ENCODE measurements around the gene LYPD5.
A peak's percentile ranks its signal among the peaks of the same experiment; 100 is the strongest.
"Not testable (repeated sequence)": the region's sequence is repeated elsewhere in the genome, so short reads cannot be mapped to it uniquely, and the experiment has no call there.

LYPD5 gene

GRCh38 chr19:43767316-43767715 lies 34.9 kb downstream of the LYPD5 start:
- H3K27ac ChIP-seq = no peak overlapping the region
- H3K4me1 ChIP-seq = peaks cover 0 to 16% (median 11%) of the 10 kb centered on the region in 4 donors
- TF ChIP-seq, protein P1, sequence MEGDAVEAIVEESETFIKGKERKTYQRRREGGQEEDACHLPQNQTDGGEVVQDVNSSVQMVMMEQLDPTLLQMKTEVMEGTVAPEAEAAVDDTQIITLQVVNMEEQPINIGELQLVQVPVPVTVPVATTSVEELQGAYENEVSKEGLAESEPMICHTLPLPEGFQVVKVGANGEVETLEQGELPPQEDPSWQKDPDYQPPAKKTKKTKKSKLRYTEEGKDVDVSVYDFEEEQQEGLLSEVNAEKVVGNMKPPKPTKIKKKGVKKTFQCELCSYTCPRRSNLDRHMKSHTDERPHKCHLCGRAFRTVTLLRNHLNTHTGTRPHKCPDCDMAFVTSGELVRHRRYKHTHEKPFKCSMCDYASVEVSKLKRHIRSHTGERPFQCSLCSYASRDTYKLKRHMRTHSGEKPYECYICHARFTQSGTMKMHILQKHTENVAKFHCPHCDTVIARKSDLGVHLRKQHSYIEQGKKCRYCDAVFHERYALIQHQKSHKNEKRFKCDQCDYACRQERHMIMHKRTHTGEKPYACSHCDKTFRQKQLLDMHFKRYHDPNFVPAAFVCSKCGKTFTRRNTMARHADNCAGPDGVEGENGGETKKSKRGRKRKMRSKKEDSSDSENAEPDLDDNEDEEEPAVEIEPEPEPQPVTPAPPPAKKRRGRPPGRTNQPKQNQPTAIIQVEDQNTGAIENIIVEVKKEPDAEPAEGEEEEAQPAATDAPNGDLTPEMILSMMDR (IDR thresholded peaks at IDR 0.05) = no peak
- H3K27me3 ChIP-seq = no peaks in the 10 kb centered on the region
- no peak overlapping the region for H3K4me3 ChIP-seq
- H3K9me3 ChIP-seq = no peaks in the 10 kb centered on the region
- DNase-seq = no peak
- peaks cover 0 to 23% (median 0%) of the 10 kb centered on the region in 3 donors for H3K36me3 ChIP-seq
- intact Hi-C loops (cut with DNase I; ENCODE audit: low total_unique reads) = loop anchor here (10.0 kb wide), 1 partner anchor 93 kb away; the partner anchor contains the start of gene PLAUR

DNA sequence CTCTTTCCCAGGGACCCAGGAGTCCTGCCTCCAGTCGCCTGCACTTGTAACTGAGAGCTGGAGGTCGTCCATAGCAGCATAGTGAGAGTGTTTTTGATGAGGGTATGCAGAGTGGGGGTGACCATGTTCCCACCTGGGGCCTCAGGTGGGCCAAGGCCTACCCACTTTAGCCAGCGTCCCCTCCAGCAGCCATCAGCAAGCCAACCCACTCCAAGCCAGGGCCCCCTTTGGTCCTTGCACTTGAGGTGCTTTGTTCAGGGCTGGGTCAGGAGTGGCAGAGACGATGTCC lies 35.5 kb downstream of the LYPD5 start:
- no peak overlapping the region for H3K27ac ChIP-seq
- no peaks in the 10 kb centered on the region for H3K9me3 ChIP-seq
- TF ChIP-seq, protein P1 (IDR thresholded peaks at IDR 0.05) = no peak

DNA sequence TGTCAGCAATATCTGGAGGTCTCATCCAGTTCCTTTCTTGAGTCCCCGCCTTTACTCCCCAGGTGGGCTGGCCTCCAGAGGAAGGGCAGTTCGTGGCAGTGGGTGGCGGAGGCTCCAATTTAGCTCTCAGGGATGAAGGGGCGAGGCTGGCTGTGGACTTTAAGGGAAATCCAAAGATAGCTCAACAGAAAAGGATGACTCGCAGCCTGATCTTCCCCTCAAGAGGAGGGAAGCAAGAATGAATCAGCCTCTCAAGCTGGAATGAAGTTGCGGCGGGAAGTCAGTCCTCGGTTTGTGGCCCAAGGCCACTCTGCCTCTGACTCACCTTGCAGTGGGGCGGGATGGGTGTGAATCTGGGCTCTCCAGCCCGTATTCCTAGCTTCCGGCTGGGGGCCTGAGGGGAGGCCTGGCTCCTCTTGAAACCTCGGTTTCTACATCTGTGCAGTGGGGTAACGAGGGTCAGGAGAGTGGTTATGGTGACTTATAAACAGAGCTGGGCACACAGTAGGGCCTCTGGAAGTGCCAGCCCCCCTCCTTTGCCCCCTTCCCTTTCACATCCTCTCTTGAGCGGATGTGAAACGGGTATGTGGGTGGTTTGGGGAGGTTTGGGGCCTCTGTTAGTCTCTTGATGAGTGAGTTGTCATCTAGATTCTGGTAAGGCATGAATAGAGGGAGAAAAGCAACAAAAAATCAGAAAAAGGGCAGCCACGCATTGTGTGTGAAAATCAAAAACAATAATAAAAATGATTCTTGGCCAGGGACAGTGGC lies 37.0 kb downstream of the LYPD5 start:
- intact Hi-C loops (cut with DNase I; ENCODE audit: low total_unique reads) = loop anchor here (10.0 kb wide), 1 partner anchor 90 kb away; the partner anchor contains the start of gene PLAUR
- TF ChIP-seq, protein P1 (IDR thresholded peaks at IDR 0.05) = no peak
- Histone ChIP-seq H3K36me3 (peaks cover 0 to 10% (median 0%) of the 10 kb centered on the region in 3 donors), H3K27me3 (no peaks in the 10 kb centered on the region), H3K27ac (peak overlapping the region; percentile 51 to 60), H3K4me1 (peaks cover 0 to 16% (median 11%) of the 10 kb centered on the region in 4 donors), H3K9me3 (no peaks in the 10 kb centered on the region), H3K4me3 (no peak overlapping the region)
- peak; percentile 77 to 86 for DNase-seq

More for the DNA sequence above, 35.5 kb downstream of the LYPD5 start:
- intact Hi-C loops (cut with DNase I; ENCODE audit: low total_unique reads) = loop anchor here (10.0 kb wide), 1 partner anchor 92 kb away; the partner anchor contains the start of gene PLAUR
- Histone ChIP-seq H3K36me3 (peaks cover 0 to 18% (median 0%) of the 10 kb centered on the region in 3 donors), H3K4me3 (no peak overlapping the region), H3K4me1 (peaks cover 0 to 16% (median 11%) of the 10 kb centered on the region in 4 donors), H3K27me3 (no peaks in the 10 kb centered on the region)
- no peak for DNase-seq

DNA sequence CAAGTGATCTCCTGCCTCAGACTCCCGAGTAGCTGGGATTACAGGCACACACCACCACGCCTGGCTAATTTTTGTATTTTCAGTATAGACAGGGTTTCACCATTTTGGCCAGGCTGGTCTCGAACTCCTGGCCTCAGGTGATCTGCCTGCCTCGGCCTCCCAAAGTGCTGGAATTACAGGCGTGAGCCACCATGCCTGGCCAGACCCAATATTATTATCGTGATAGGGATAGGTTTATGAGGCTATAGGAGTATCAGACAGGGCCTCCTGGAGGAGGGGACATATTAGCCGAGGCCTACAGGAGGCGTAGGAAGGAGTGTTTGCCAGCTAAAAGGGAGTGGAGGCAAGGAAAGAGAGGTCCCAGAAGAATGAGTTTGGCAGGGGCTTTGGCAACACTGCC lies 37.6 kb downstream of the LYPD5 start:
- H3K27me3 ChIP-seq, H3K4me3 ChIP-seq, DNase-seq, H3K9me3 ChIP-seq, H3K36me3 ChIP-seq: not testable (repeated sequence)
- Histone ChIP-seq H3K27ac (peak overlapping the region; percentile 51 to 52), H3K4me1 (peaks cover 0 to 16% (median 11%) of the 10 kb centered on the region in 4 donors)
- intact Hi-C loops (cut with DNase I; ENCODE audit: low total_unique reads) = loop anchor here (10.0 kb wide), 1 partner anchor 90 kb away; the partner anchor contains the start of gene PLAUR

- peaks cover 0 to 16% (median 11%) of the 10 kb centered on the region in 4 donors for H3K4me1 ChIP-seq
- H3K9me3 ChIP-seq = no peaks in the 10 kb centered on the region
- no peaks in the 10 kb centered on the region for H3K27me3 ChIP-seq
- intact Hi-C loops (cut with DNase I; ENCODE audit: low total_unique reads) = loop anchor here (10.0 kb wide), 1 partner anchor 89 kb away; the partner anchor contains the start of gene PLAUR
- H3K27ac ChIP-seq = peak overlapping the region; percentile 52 to 54
- H3K4me3 ChIP-seq = no peak overlapping the region
- no peaks in the 10 kb centered on the region for H3K36me3 ChIP-seq
- no peak for DNase-seq
- TF ChIP-seq, protein P1 (IDR thresholded peaks at IDR 0.05) = no peak
Observed at GRCh38 chr19:43763473-43763939, 38.7 kb downstream of the LYPD5 start.

DNA sequence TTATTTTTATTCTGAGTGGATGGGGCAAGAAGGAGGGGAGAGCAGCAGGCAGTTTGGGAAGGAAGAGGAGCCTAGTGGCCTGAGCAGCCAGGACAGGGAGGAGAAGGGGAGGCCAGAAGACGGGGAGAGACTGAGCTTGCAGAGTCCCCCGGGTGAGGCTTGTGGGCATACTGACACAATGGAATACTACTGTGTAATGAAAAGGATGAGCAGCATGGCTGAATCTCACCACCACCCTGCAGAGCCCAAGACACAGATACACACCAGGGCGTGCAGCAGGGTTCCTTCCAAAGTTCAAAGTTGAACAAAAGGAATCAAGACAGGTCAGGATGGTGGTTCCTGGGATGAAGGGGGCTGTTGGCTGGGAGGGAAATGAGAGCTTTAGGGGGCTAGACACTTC lies 39.4 kb downstream of the LYPD5 start:
- peaks cover 0 to 16% (median 11%) of the 10 kb centered on the region in 4 donors for H3K4me1 ChIP-seq
- no peak for DNase-seq
- no peaks in the 10 kb centered on the region for H3K9me3 ChIP-seq

More for the DNA sequence above, 39.4 kb downstream of the LYPD5 start:
- intact Hi-C loops (cut with DNase I; ENCODE audit: low total_unique reads) = loop anchor here (10.0 kb wide), 1 partner anchor 88 kb away; the partner anchor contains the start of gene PLAUR
- no peaks in the 10 kb centered on the region for H3K36me3 ChIP-seq
- peak overlapping the region; percentile 52 to 54 for H3K27ac ChIP-seq
- no peak overlapping the region for H3K4me3 ChIP-seq
- TF ChIP-seq, protein P1 (IDR thresholded peaks at IDR 0.05) = no peak
- H3K27me3 ChIP-seq = no peaks in the 10 kb centered on the region

Measured in tibial artery (tissue), 4 donors.